Neural cell (in vitro differentiated cells): ENCODE results near the gene GCNT2. TPM values are rescaled to one million over a fixed set of nuclear protein-coding genes. Genes with fewer than 3 reads are reported as not detected.

Experiments used
- H2AFZ ChIP-seq: fragments of 200-600, 300-800 bp; sonication (generic), shearing (Covaris generic); 2 replicates; pipeline ENCODE4 v1.6.0; 2014; ENCODE audit warnings: low read depth, mild to moderate bottlenecking, antibody characterized with exemption, low read length, moderate library complexity
- H3F3A ChIP-seq: fragments of 200-600 bp; shearing (Covaris generic); 2 replicates; pipeline ENCODE4 v1.6.1; 2016; ENCODE audit warnings: mild to moderate bottlenecking, moderate library complexity, mixed read lengths, antibody characterized with exemption, low read length; ENCODE audit not compliant: insufficient read depth, poor library complexity, severe bottlenecking
- H3K27ac ChIP-seq: fragments of 200-600, 300-800 bp; sonication (generic), shearing (Covaris generic); 2 replicates; pipeline ENCODE4 v1.5.1; 2014; ENCODE audit warnings: mild to moderate bottlenecking, low read length, moderate library complexity
- H3K27me3 ChIP-seq: fragments of 300-800, 200-600 bp; sonication (generic), shearing (Covaris generic); 2 replicates; pipeline ENCODE4 v1.6.0; 2014; ENCODE audit warnings: mild to moderate bottlenecking, low read depth, low read length, moderate library complexity; ENCODE audit not compliant: insufficient read depth
- H3K36me3 ChIP-seq: fragments of 300-800, 200-600 bp; sonication (generic), shearing (Covaris generic); 2 replicates; pipeline ENCODE4 v1.5.1; 2014; ENCODE audit warnings: mild to moderate bottlenecking, antibody characterized with exemption, low read length, moderate library complexity; ENCODE audit not compliant: insufficient read depth
- H3K4me2 ChIP-seq: fragments of 300-800, 200-600 bp; sonication (generic), shearing (Covaris generic); 2 replicates; pipeline ENCODE4 v1.6.0; 2014; ENCODE audit warnings: mild to moderate bottlenecking, low read length
- H3K4me3 ChIP-seq: fragments of 300-800, 200-600 bp; sonication (generic), shearing (Covaris generic); 2 replicates; pipeline ENCODE4 v1.5.1; 2014; ENCODE audit warnings: mild to moderate bottlenecking, low read length, moderate library complexity
- H3K79me2 ChIP-seq: fragments of 200-600 bp; shearing (Covaris generic); replicated peaks from 2 replicates; pipeline ENCODE4 v1.6.0; 2014; ENCODE audit warnings: mild to moderate bottlenecking, low read length, moderate library complexity; ENCODE audit not compliant: insufficient read depth
- H3K9ac ChIP-seq: fragments of 300-800, 200-600 bp; sonication (generic), shearing (Covaris generic); 2 replicates; pipeline ENCODE4 v1.6.1; 2016; ENCODE audit warnings: mild to moderate bottlenecking, low read length, mixed read lengths
- H3K9me2 ChIP-seq: fragments of 200-600 bp; shearing (Covaris generic); 2 replicates; pipeline ENCODE4 v1.6.1; 2016; ENCODE audit warnings: mild to moderate bottlenecking, low read length, mixed read lengths; ENCODE audit not compliant: insufficient read depth
- H3K9me3 ChIP-seq: fragments of 200-600, 300-800 bp; sonication (generic), shearing (Covaris generic); 2 replicates; pipeline ENCODE4 v1.6.1; 2016; ENCODE audit warnings: mild to moderate bottlenecking, mixed run types, low read length, moderate library complexity, mixed read lengths
- H4K20me1 ChIP-seq: fragments of 200-600 bp; shearing (Covaris generic); 2 replicates; pipeline ENCODE4 v1.6.1; 2016; ENCODE audit warnings: mild to moderate bottlenecking, mixed run types; ENCODE audit not compliant: insufficient read depth
- EP300 ChIP-seq: fragments of 450-650 bp; conservative IDR thresholded peaks from 2 replicates; pipeline ENCODE4 v1.6.1; 2014; ENCODE audit warnings: antibody characterized with exemption, mild to moderate bottlenecking, moderate library complexity; ENCODE audit not compliant: poor library complexity, severe bottlenecking
- EZH2 ChIP-seq: fragments of 200-600, 300-800 bp; shearing (Covaris generic), sonication (generic); IDR thresholded peaks from 2 replicates; pipeline ENCODE4 v1.6.1; 2014; ENCODE audit warnings: antibody characterized with exemption, low read length, borderline replicate concordance, mild to moderate bottlenecking; ENCODE audit not compliant: insufficient read depth, poor library complexity, severe bottlenecking
- MXI1 ChIP-seq: fragments of 450-650 bp; conservative IDR thresholded peaks from 2 replicates; pipeline ENCODE4 v1.6.1; 2014; ENCODE audit warnings: antibody characterized with exemption, mild to moderate bottlenecking; ENCODE audit not compliant: poor library complexity, severe bottlenecking
- POLR2AphosphoS5 ChIP-seq: IDR thresholded peaks from 2 replicates; pipeline ENCODE4 v1.6.1; 2012
- RAD21 ChIP-seq: fragments of 450-650 bp; conservative IDR thresholded peaks from 2 replicates; pipeline ENCODE4 v1.6.1; 2014; ENCODE audit warnings: antibody characterized with exemption, mild to moderate bottlenecking, moderate library complexity
- SMC3 ChIP-seq: fragments of 450-650 bp; conservative IDR thresholded peaks from 2 replicates; pipeline ENCODE4 v1.6.1; 2014; ENCODE audit warnings: antibody characterized with exemption, mild to moderate bottlenecking, moderate library complexity; ENCODE audit not compliant: poor library complexity
- TAF1 ChIP-seq: IDR thresholded peaks from 2 replicates; pipeline ENCODE4 v1.6.1; 2012; ENCODE audit warnings: low read depth
- polyA plus RNA-seq: library from polyadenylated mRNA; depleted of rRNA; stranded (reverse); fragments of >200 nt; gene quantifications from 2 replicates; pipeline ENCODE4 v1.2.3, GENCODE V29; 2014
- TF ChIP-seq, protein P1 (sequence below): IDR thresholded peaks from 2 replicates; pipeline ENCODE4 v1.6.1; 2012; ENCODE audit warnings: borderline replicate concordance
- TF ChIP-seq, protein P2 (sequence below): fragments of 450-650 bp; IDR thresholded peaks from 2 replicates; pipeline ENCODE4 v1.5.1; 2014; ENCODE audit warnings: antibody characterized with exemption, mild to moderate bottlenecking, moderate library complexity; ENCODE audit not compliant: poor library complexity, severe bottlenecking

GCNT2 gene
- polyA plus RNA-seq, 1 donor from 2014 or later = 9.4 TPM

DNA sequence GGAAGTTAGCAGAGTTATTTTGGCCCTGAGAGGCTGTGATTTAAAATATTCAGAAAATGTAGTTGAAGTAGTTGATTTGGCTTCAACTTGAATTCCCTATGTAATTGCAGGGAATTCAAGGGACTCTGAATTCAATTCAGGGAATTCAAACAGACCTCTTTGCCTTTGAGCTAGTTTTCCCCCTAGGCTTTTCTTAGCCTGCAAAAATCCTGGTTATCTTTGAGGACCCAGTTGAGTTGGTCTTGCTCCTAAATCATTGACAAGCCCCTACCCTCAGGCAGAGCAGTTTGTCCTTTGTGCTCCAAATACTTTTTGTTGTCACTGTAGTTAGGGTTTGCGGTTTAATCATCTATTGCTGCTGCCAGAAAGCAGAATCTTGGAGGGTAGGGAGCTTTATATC is 20.4 kb downstream of the GCNT2 start:
- Histone ChIP-seq H3K9ac (no peak overlapping the region), H3K4me3 (no peak overlapping the region), H3K79me2 (no peaks in the 10 kb centered on the region), H3F3A (no peaks in the 10 kb centered on the region), H3K9me2 (no peaks in the 10 kb centered on the region), H4K20me1 (no peaks in the 10 kb centered on the region), H3K27me3 (no peaks in the 10 kb centered on the region), H3K36me3 (no peaks in the 10 kb centered on the region), H3K27ac (no peak overlapping the region), H3K4me2 (no peak overlapping the region), H2AFZ (no peak overlapping the region), H3K9me3 (no peaks in the 10 kb centered on the region)
- TF ChIP-seq, protein P1, sequence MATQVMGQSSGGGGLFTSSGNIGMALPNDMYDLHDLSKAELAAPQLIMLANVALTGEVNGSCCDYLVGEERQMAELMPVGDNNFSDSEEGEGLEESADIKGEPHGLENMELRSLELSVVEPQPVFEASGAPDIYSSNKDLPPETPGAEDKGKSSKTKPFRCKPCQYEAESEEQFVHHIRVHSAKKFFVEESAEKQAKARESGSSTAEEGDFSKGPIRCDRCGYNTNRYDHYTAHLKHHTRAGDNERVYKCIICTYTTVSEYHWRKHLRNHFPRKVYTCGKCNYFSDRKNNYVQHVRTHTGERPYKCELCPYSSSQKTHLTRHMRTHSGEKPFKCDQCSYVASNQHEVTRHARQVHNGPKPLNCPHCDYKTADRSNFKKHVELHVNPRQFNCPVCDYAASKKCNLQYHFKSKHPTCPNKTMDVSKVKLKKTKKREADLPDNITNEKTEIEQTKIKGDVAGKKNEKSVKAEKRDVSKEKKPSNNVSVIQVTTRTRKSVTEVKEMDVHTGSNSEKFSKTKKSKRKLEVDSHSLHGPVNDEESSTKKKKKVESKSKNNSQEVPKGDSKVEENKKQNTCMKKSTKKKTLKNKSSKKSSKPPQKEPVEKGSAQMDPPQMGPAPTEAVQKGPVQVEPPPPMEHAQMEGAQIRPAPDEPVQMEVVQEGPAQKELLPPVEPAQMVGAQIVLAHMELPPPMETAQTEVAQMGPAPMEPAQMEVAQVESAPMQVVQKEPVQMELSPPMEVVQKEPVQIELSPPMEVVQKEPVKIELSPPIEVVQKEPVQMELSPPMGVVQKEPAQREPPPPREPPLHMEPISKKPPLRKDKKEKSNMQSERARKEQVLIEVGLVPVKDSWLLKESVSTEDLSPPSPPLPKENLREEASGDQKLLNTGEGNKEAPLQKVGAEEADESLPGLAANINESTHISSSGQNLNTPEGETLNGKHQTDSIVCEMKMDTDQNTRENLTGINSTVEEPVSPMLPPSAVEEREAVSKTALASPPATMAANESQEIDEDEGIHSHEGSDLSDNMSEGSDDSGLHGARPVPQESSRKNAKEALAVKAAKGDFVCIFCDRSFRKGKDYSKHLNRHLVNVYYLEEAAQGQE = no peak
- TF ChIP-seq, protein P2, sequence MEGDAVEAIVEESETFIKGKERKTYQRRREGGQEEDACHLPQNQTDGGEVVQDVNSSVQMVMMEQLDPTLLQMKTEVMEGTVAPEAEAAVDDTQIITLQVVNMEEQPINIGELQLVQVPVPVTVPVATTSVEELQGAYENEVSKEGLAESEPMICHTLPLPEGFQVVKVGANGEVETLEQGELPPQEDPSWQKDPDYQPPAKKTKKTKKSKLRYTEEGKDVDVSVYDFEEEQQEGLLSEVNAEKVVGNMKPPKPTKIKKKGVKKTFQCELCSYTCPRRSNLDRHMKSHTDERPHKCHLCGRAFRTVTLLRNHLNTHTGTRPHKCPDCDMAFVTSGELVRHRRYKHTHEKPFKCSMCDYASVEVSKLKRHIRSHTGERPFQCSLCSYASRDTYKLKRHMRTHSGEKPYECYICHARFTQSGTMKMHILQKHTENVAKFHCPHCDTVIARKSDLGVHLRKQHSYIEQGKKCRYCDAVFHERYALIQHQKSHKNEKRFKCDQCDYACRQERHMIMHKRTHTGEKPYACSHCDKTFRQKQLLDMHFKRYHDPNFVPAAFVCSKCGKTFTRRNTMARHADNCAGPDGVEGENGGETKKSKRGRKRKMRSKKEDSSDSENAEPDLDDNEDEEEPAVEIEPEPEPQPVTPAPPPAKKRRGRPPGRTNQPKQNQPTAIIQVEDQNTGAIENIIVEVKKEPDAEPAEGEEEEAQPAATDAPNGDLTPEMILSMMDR = no peak
- TF ChIP-seq TAF1 = no peak
- TF ChIP-seq EP300 = no peak
- TF ChIP-seq MXI1 = no peak
- TF ChIP-seq EZH2 = no peak

DNA sequence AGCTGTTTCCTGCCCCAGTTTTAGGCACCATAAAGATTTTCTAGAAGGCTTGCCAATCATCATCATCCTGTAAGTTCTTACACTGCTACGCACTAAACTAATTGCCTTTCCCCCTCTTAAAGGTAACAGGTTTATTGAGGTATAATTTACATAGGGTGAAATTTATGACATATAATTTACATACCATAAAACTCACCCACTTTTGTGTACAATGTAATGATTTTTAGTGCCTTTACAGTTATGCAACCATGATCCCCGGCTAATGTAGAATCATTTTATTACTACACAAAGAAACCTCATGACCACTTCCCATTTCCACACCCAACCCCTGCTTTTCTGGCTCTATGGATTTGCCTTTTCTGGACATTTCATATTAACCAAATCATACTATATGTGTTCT is 21.1 kb downstream of the GCNT2 start:
- Histone ChIP-seq H3K9ac (no peak overlapping the region), H3K9me2 (no peaks in the 10 kb centered on the region), H2AFZ (no peak overlapping the region), H3K36me3 (no peaks in the 10 kb centered on the region), H3K79me2 (no peaks in the 10 kb centered on the region), H3K4me2 (no peak overlapping the region), H3K9me3 (no peaks in the 10 kb centered on the region), H3K27me3 (no peaks in the 10 kb centered on the region), H3K4me3 (no peak overlapping the region), H4K20me1 (no peaks in the 10 kb centered on the region), H3F3A (no peaks in the 10 kb centered on the region), H3K27ac (no peak overlapping the region)
- TF ChIP-seq, protein P1 = no peak
- TF ChIP-seq EZH2 (no peak), MXI1 (no peak), POLR2AphosphoS5 (no peak), SMC3 (no peak), TAF1 (no peak), RAD21 (no peak), EP300 (no peak)
- TF ChIP-seq, protein P2 = no peak
